H1 (cell line): ENCODE measurements around the gene FLRT2. TPM values are rescaled to one million over a fixed set of nuclear protein-coding genes. Genes with fewer than 3 reads are reported as not detected.

ENCODE experiments used
- CTCF ChIA-PET: fragments of 300-600 bp; sonication (Branson Sonifier 250); formaldehyde crosslinking; loops from one replicate; lab custom pipeline; 2021; ENCODE audit not compliant: partially characterized antibody; lab: Charles Lee
- POLR2A ChIA-PET: fragments of 300-600 bp; sonication (Branson Sonifier 250); formaldehyde crosslinking; loops from one replicate; lab custom pipeline; 2021; ENCODE audit warnings: inconsistent platforms; ENCODE audit not compliant: partially characterized antibody; lab: Charles Lee
- DNase-seq, 2 experiments: peaks; one replicate each; pipeline versions ENCODE4 v3.0.0 to v3.0.0-alpha.2; 2010 to 2022; ENCODE audit warnings: low spot score in 2 of 2, low read depth in 1 of 2, mixed read lengths in 1 of 2
- FAIRE-seq: peaks from 2 replicates; lab custom pipeline; 2011; peaks lifted over from hg19 to GRCh38; lab: Jason Lieb, UNC
- H2AFZ ChIP-seq: 2 replicates; pipeline ENCODE4 v1.8.1; 2012; ENCODE audit warnings: low read length, inconsistent platforms
- H2AK5ac ChIP-seq: 2 replicates; pipeline ENCODE4 v1.6.1; 2013; ENCODE audit warnings: low read depth, low read length
- H2BK120ac ChIP-seq: replicated peaks from 2 replicates; pipeline ENCODE3; 2013; ENCODE audit warnings: low read depth, low read length, inconsistent platforms
- H2BK12ac ChIP-seq: 2 replicates; pipeline ENCODE4 v1.6.1; 2013; ENCODE audit warnings: low read depth, low read length
- H2BK15ac ChIP-seq: 2 replicates; pipeline ENCODE4 v1.6.1; 2013; ENCODE audit warnings: low read length
- H2BK20ac ChIP-seq: 2 replicates; pipeline ENCODE4 v1.6.1; 2013; ENCODE audit warnings: low read length
- H2BK5ac ChIP-seq: 2 replicates; pipeline ENCODE4 v1.6.1; 2013; ENCODE audit warnings: low read depth, low read length
- H3K14ac ChIP-seq: 2 replicates; pipeline ENCODE4 v1.6.1; 2013; ENCODE audit warnings: inconsistent platforms; ENCODE audit not compliant: insufficient read length
- H3K18ac ChIP-seq: 2 replicates; pipeline ENCODE4 v1.6.1; 2013; ENCODE audit warnings: low read length; ENCODE audit errors: extremely low read depth
- H3K23ac ChIP-seq: 2 replicates; pipeline ENCODE4 v1.6.1; 2013; ENCODE audit warnings: inconsistent platforms; ENCODE audit not compliant: insufficient read length
- H3K23me2 ChIP-seq: 2 replicates; pipeline ENCODE4 v1.6.1; 2013; ENCODE audit warnings: low read depth, low read length
- H3K27ac ChIP-seq: 2 replicates; pipeline ENCODE4 v1.6.1; 2011; ENCODE audit warnings: low read depth, low read length, inconsistent platforms
- H3K27me3 ChIP-seq, 4 experiments: replicated peaks in 1 of 4; 1 replicate in 1 of 4; 2 replicates in 3 of 4; pipeline versions ENCODE4 v1.6.1 to v1.8.1; 2011 to 2013; ENCODE audit warnings: low read length in 3 of 4, mild to moderate bottlenecking in 3 of 4, inconsistent platforms in 2 of 4, mixed read lengths in 2 of 4, moderate library complexity in 1 of 4; ENCODE audit not compliant: control insufficient read depth in 3 of 4, insufficient read depth in 3 of 4; ENCODE audit errors: extremely low read depth in 1 of 4
- H3K36me3 ChIP-seq, 4 experiments: 2 replicates each; pipeline versions ENCODE4 v1.6.1 to v1.8.1; 2011 to 2013; ENCODE audit warnings: mild to moderate bottlenecking in 4 of 4, low read length in 3 of 4, moderate library complexity in 2 of 4, control low read depth in 1 of 4, inconsistent platforms in 1 of 4; ENCODE audit not compliant: insufficient read depth in 4 of 4, control insufficient read depth in 2 of 4
- H3K4ac ChIP-seq: replicated peaks from 2 replicates; pipeline ENCODE3; 2013; ENCODE audit warnings: low read length, low read depth, mixed read lengths, inconsistent platforms; ENCODE audit not compliant: insufficient read length
- H3K4me1 ChIP-seq, 4 experiments: replicated peaks in 1 of 4; 1 replicate in 1 of 4; 2 replicates in 3 of 4; pipeline versions ENCODE4 v1.6.1 to v1.8.1; 2011 to 2013; ENCODE audit warnings: low read length in 3 of 4, inconsistent platforms in 2 of 4, mixed read lengths in 1 of 4; ENCODE audit not compliant: insufficient read depth in 4 of 4, control insufficient read depth in 3 of 4
- H3K4me2 ChIP-seq, 2 experiments: 2 replicates each; pipeline versions ENCODE4 v1.6.1 to v1.8.1; 2011 to 2013; ENCODE audit warnings: low read depth in 2 of 2, low read length in 2 of 2, control low read depth in 1 of 2, inconsistent platforms in 1 of 2, mild to moderate bottlenecking in 1 of 2; ENCODE audit not compliant: insufficient read depth in 1 of 2
- H3K4me3 ChIP-seq, 4 experiments: fragments of 200-600, 300-600 bp in 1 of 4; sonication (generic), shearing (Covaris generic), sonication (Bioruptor Twin) in 1 of 4; 2 replicates each; pipeline versions ENCODE4 v1.5.1 to v1.8.1; 2011 to 2016; ENCODE audit warnings: low read length in 4 of 4, low read depth in 3 of 4, control low read depth in 2 of 4, inconsistent platforms in 2 of 4, mild to moderate bottlenecking in 2 of 4, mixed read lengths in 1 of 4, moderate library complexity in 1 of 4; ENCODE audit not compliant: insufficient read depth in 2 of 4; ENCODE audit errors: extremely low read depth in 1 of 4
- H3K56ac ChIP-seq: replicated peaks from 2 replicates; pipeline ENCODE3; 2013; ENCODE audit warnings: low read depth, mild to moderate bottlenecking, mixed read lengths, low read length, inconsistent platforms; ENCODE audit not compliant: insufficient read length
- H3K79me1 ChIP-seq: 2 replicates; pipeline ENCODE4 v1.6.1; 2013; ENCODE audit warnings: low read depth, low read length, control low read depth
- H3K79me2 ChIP-seq, 2 experiments: 2 replicates each; pipeline versions ENCODE4 v1.6.1 to v1.8.1; 2012 to 2013; ENCODE audit warnings: low read length in 2 of 2, mild to moderate bottlenecking in 2 of 2, inconsistent platforms in 1 of 2; ENCODE audit not compliant: insufficient read depth in 2 of 2, control insufficient read depth in 1 of 2
- H3K9ac ChIP-seq, 4 experiments: replicated peaks in 1 of 4; 1 replicate in 1 of 4; 2 replicates in 3 of 4; pipeline versions ENCODE4 v1.6.1 to v1.8.1; 2011 to 2013; ENCODE audit warnings: low read depth in 3 of 4, low read length in 3 of 4, control low read depth in 2 of 4, mild to moderate bottlenecking in 2 of 4, moderate library complexity in 2 of 4, inconsistent platforms in 1 of 4; ENCODE audit errors: extremely low read depth in 1 of 4
- H3K9me3 ChIP-seq, 2 experiments: 2 replicates each; pipeline versions ENCODE4 v1.6.1 to v1.8.1; 2012 to 2013; ENCODE audit warnings: mild to moderate bottlenecking in 2 of 2, moderate library complexity in 2 of 2, control low read depth in 1 of 2, inconsistent platforms in 1 of 2, low read depth in 1 of 2, low read length in 1 of 2, mixed read lengths in 1 of 2; ENCODE audit not compliant: insufficient read depth in 2 of 2
- H4K20me1 ChIP-seq, 2 experiments: replicated peaks in 1 of 2; 2 replicates each; pipeline versions ENCODE3 to v1.8.1; 2011 to 2013; ENCODE audit warnings: inconsistent platforms in 2 of 2, low read length in 2 of 2, mild to moderate bottlenecking in 1 of 2; ENCODE audit not compliant: insufficient read depth in 2 of 2, control insufficient read depth in 1 of 2
- H4K5ac ChIP-seq: 2 replicates; pipeline ENCODE4 v1.6.1; 2013; ENCODE audit warnings: low read length, low read depth, mixed read lengths, inconsistent platforms; ENCODE audit not compliant: insufficient read length
- H4K8ac ChIP-seq: 2 replicates; pipeline ENCODE4 v1.8.0; 2013; ENCODE audit warnings: mild to moderate bottlenecking, moderate library complexity, low read length, inconsistent platforms; ENCODE audit not compliant: insufficient read depth; ENCODE audit errors: extremely low read depth
- H4K91ac ChIP-seq: replicated peaks from 2 replicates; pipeline ENCODE3; 2013; ENCODE audit warnings: low read length, mixed read lengths, inconsistent platforms; ENCODE audit not compliant: insufficient read length
- KDM1A ChIP-seq: fragments of 200-600, 300-600 bp; sonication (generic); IDR thresholded peaks from 2 replicates; pipeline ENCODE4 v1.7.1; 2016; ENCODE audit warnings: mild to moderate bottlenecking, low read length, borderline replicate concordance
- WGBS, 2 experiments: shearing (Covaris generic) in 1 of 2; methylation state at CpG; one replicate each; pipeline versions ENCODE4 v1.1.6 to v1.1.7; 2013 to 2015; ENCODE audit warnings: low lambda C conversion rate in 2 of 2, mixed read lengths in 2 of 2, inconsistent platforms in 1 of 2, low coverage in 1 of 2, missing lambda C conversion rate in 1 of 2; ENCODE audit not compliant: insufficient replicate concordance in 2 of 2, insufficient coverage in 1 of 2, insufficient read length in 1 of 2; ENCODE audit errors: extremely low coverage in 1 of 2, missing lambda C conversion rate in 1 of 2; 5-methylcytosine and 5-hydroxymethylcytosine counted together
- polyA plus RNA-seq, 7 experiments: library from polyadenylated mRNA; depleted of rRNA in 3 of 7; stranded (reverse) in 5 of 7; unstranded in 2 of 7; fragments of >200 nt in 5 of 7; fragments of 200-250 nt in 2 of 7; gene quantifications; 1 replicate in 5 of 7; 2 replicates in 1 of 7; 4 replicates in 1 of 7; pipeline versions ENCODE4 v1.2.1 to v1.2.3, GENCODE V29; 2011 to 2013; ENCODE audit warnings: missing spikeins in 2 of 7, mixed read lengths in 2 of 7
- total RNA-seq: library from RNA; stranded (reverse); fragmentation: NEBNext Ultra II Directional; extraction: Animal tissue kit (Norgen Biotek cat#: 25700); gene quantifications from 2 replicates; pipeline ENCODE4 v1.2.1, GENCODE V29; 2021

FLRT2 gene
- total and polyA plus RNA-seq, 2 of the 8 experiments (the other 6 are each of a cell fraction or from before 2014, with no cell fraction given) = 2.4 to 6.9 TPM

DNA sequence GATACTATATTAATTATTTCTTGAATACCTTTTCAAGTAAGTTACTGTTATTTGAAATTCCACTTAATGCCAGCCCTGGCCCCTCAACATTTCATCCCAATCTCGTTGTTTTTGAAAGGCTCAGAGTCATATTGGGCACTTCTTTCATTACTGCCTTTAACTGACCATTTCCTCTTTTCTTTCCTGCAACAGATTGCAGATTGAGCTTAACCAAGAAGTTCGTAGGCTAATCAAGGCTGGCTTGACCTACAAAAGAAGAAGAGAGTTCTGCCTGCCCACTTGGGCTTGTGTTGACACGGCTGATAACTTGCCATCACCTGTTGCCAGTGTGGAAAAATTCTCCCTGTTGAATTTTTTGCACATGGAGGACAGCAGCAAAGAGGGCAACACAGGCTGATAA lies 91.0 kb downstream of the FLRT2 start:
- Histone ChIP-seq H3K23ac (no peak overlapping the region), H3K79me1 (no peaks in the 10 kb centered on the region), H3K4me2 (no peak overlapping the region), H2AK5ac (no peak overlapping the region), H3K27me3 (no peaks in the 10 kb centered on the region), H3K36me3 (no peaks in the 10 kb centered on the region; a peak in 2 of 8 replicates), H3K27ac (no peak overlapping the region), H3K18ac (no peak overlapping the region), H2BK5ac (no peak overlapping the region), H4K5ac (no peak overlapping the region), H3K56ac (no peak overlapping the region), H3K79me2 (no peaks in the 10 kb centered on the region), H3K4me1 (no peaks in the 10 kb centered on the region), H4K20me1 (no peaks in the 10 kb centered on the region), H3K4me3 (no peak overlapping the region), H3K4ac (no peak overlapping the region), H2BK20ac (no peak overlapping the region), H3K14ac (no peak overlapping the region), H2BK120ac (no peak overlapping the region), H2BK15ac (no peak overlapping the region), H2AFZ (no peak overlapping the region), H3K9ac (no peak overlapping the region), H4K8ac (no peak overlapping the region), H3K9me3 (no peaks in the 10 kb centered on the region), H4K91ac (no peak overlapping the region), H3K23me2 (no peaks in the 10 kb centered on the region), H2BK12ac (no peak overlapping the region)
- DNase-seq (no peak), FAIRE-seq (no peak)
- ChIA-PET POLR2A (no interaction called here), CTCF (interaction anchor here (0.7 to 1.2 kb wide), 3 partner anchors 9 to 15 kb away, joined by 3 to 4 read pairs (median 3); no protein-coding TSS in a partner anchor)
- WGBS, 2 experiments = 92% methylated on average over 3 of the region's 3 CpGs; no CpG with 5 or more reads in 1 of the 2 experiments
- no peak for TF ChIP-seq KDM1A
